Thymus (tissue), 11 donors: ENCODE results near the gene PROSER2. TPM values are rescaled to one million over a fixed set of nuclear protein-coding genes. Genes with fewer than 3 reads are reported as not detected.

ENCODE experiments used
- DNase-seq, 9 donors: peaks; one replicate each; pipeline ENCODE4 v3.0.0-alpha.2; 2013; ENCODE audit warnings: low spot score in 9 of 9, low read depth in 6 of 9, missing footprints in 1 of 9
- H3K27ac ChIP-seq, 2 donors: one replicate each; pipeline ENCODE4 v1.5.1; 2013; ENCODE audit warnings: control low read depth in 1 of 2, low read depth in 1 of 2, low read length in 1 of 2, mild to moderate bottlenecking in 1 of 2, moderate library complexity in 1 of 2
- H3K27me3 ChIP-seq, 2 donors: one replicate each; pipeline ENCODE4 v1.5.1; 2013; ENCODE audit warnings: low read length in 1 of 2; ENCODE audit not compliant: control insufficient read depth in 2 of 2, insufficient read depth in 1 of 2
- H3K36me3 ChIP-seq, 2 donors: one replicate each; pipeline ENCODE4 v1.5.1; 2013; ENCODE audit warnings: low read length in 1 of 2, mild to moderate bottlenecking in 1 of 2, moderate library complexity in 1 of 2; ENCODE audit not compliant: control insufficient read depth in 2 of 2, insufficient read depth in 2 of 2
- H3K4me1 ChIP-seq, 2 donors: one replicate each; pipeline ENCODE4 v1.5.1; 2013; ENCODE audit warnings: low read length in 2 of 2; ENCODE audit not compliant: control insufficient read depth in 2 of 2, insufficient read depth in 2 of 2
- H3K4me3 ChIP-seq, 2 donors: one replicate each; pipeline ENCODE4 v1.5.1; 2013; ENCODE audit warnings: low read length in 2 of 2, control low read depth in 1 of 2, mild to moderate bottlenecking in 1 of 2
- H3K9me3 ChIP-seq, 2 donors: one replicate each; pipeline ENCODE4 v1.5.1; 2013; ENCODE audit warnings: low read length in 1 of 2, mild to moderate bottlenecking in 1 of 2; ENCODE audit not compliant: control insufficient read depth in 2 of 2, insufficient read depth in 1 of 2
- WGBS: extraction: QIAGEN DNeasy Blood & Tissue Kit; methylation state at CpG from one replicate; pipeline ENCODE4 v1.1.7; 2013; 5-methylcytosine and 5-hydroxymethylcytosine counted together
- polyA plus RNA-seq: library from polyadenylated mRNA; stranded (reverse); fragments of 200-250 nt; gene quantifications from one replicate; pipeline ENCODE4 v1.2.3, GENCODE V29; 2013
- total RNA-seq: library from RNA; stranded (reverse); fragments of 120-200 nt; gene quantifications from one replicate; pipeline ENCODE4 v1.2.4, GENCODE V29; 2013
- donor health status: healthy.

The PROSER2 gene
- total and polyA plus RNA-seq, 2 donors: 2.8 to 17.8 TPM

DNA sequence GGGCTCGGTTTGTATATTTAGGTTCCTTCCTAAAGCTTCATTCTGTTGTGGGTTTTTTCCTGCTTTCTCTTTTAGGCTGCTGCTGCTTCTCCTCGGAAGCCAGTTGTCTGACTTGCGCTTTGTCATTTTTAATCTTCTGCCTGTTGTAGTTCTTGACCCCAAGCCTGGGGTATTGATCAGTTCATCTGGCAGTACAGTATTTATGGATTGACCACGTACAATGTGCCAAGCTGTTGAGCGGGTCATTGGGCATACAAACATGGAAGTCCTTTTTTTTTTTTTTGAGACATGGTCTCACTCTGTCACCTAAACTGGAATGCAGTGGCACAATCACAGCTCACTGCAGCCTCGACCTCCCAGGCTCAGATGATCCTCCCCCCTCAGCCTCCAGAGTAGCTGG lies 4.3 kb downstream of the PROSER2 start:
- Histone ChIP-seq H3K4me3 (no peak overlapping the region), H3K27ac (no peak overlapping the region), H3K4me1 (peaks cover 0 to 13% of the 10 kb centered on the region in 2 donors), H3K9me3 (peaks cover 0 to 4% of the 10 kb centered on the region in 2 donors), H3K27me3 (peaks cover 14 to 33% of the 10 kb centered on the region in 2 donors), H3K36me3 (no peaks in the 10 kb centered on the region)
- WGBS: 95% methylated on average over 6 of the region's 6 CpGs
- no peak for DNase-seq

GRCh38 chr10:11828682-11829284 lies 5.6 kb downstream of the PROSER2 start:
- no peak for DNase-seq
- WGBS: 96% methylated on average over 11 of the region's 11 CpGs
- peaks cover 5 to 21% of the 10 kb centered on the region in 2 donors for H3K27me3 ChIP-seq

DNA sequence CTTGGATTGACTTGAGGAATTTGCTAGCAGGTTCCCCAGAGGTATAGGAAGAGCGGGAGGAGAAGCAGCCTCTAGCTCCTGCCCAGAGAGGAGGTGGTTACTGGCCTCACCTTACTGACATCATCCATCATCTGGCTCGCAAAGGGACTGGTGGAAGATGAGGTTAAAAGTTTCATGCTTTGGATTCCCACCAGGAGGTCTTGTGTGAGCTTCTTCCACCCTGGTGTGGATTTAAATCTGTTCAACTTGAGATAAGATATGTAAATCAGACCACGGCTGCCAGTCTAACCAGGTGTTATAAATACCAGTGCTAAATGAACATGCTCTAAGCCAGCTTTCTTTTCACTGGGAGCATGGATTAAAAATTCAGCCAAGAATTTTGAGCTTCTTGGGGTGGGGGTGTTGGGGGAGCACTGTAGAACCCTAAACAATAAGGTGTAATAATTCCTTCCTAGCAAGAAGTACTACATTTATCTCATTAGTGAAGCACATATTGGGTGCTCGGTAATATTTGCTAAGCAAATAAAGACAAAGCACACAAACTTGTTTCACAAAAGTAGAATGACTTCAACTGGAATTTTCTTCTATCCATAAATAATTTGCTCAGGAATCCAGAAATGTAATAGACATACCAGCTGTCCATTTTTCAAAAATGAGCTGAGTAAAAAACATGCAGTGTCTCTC lies 7.8 kb downstream of the PROSER2 start:
- Histone ChIP-seq H3K27ac (peak overlapping the region in 1 of 2 donors; percentile 9), H3K27me3 (peaks cover 0 to 2% of the 10 kb centered on the region in 2 donors), H3K4me1 (peaks cover 0 to 10% of the 10 kb centered on the region in 2 donors), H3K36me3 (no peaks in the 10 kb centered on the region), H3K9me3 (no peaks in the 10 kb centered on the region), H3K4me3 (no peak overlapping the region)
- no peak for DNase-seq
- 86% methylated on average over 4 of the region's 4 CpGs for WGBS

More at GRCh38 chr10:11828682-11829284, 5.6 kb downstream of the PROSER2 start:
- peaks cover 0 to 4% of the 10 kb centered on the region in 2 donors for H3K9me3 ChIP-seq
- no peak overlapping the region for H3K4me3 ChIP-seq
- no peak overlapping the region for H3K27ac ChIP-seq
- no peaks in the 10 kb centered on the region for H3K36me3 ChIP-seq
- H3K4me1 ChIP-seq: peaks cover 0 to 11% of the 10 kb centered on the region in 2 donors

DNA sequence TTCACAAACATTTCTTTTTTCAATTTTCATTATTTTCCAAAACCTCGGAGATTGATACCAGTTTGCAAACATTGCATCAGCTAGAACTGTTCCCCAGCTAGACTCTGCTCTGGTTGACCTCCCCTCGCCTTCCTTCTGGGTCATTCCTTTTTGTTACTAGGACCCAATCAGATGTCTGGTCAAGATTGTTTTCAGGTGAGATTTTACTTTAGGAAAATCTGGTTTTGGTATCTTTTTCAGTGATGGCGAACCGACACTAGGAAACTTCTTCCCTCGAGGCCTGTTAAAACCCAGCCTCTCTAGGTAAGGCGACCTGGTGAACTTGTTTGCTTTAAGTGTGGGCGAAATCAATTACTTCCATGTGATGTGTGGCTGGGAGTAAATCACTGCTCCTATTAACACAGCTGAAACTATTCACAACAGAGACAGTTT lies 8.4 kb downstream of the PROSER2 start:
- Histone ChIP-seq H3K36me3 (no peaks in the 10 kb centered on the region), H3K4me1 (peaks cover 0 to 10% of the 10 kb centered on the region in 2 donors), H3K27me3 (no peaks in the 10 kb centered on the region), H3K9me3 (no peaks in the 10 kb centered on the region), H3K27ac (peak overlapping the region in 1 of 2 donors; percentile 4), H3K4me3 (no peak overlapping the region)
- 88% methylated on average over 7 of the region's 7 CpGs for WGBS
- DNase-seq: no peak

DNA sequence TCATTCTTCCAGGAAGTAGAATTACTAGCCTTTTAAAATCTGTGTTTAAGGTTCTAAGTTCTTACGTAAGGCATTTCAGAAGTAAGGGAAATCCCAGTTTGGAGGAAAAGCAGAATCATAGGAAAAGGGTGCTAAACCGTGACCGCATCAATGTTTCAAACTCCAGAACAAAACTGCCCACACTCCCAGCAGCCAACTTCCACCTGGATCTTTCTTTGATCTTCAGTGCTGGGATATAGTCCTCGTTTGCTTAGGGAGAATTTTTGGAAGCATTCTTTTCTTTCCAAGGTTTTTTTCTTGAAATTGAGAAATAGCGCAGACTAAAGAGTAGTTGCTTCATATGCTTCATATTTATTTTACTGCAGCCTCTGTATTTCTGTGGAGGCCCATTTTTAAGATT lies 8.9 kb downstream of the PROSER2 start:
- no peaks in the 10 kb centered on the region for H3K36me3 ChIP-seq
- WGBS: 94% methylated on average over 5 of the region's 5 CpGs
- H3K9me3 ChIP-seq: no peaks in the 10 kb centered on the region
- H3K27ac ChIP-seq: peak overlapping the region in 1 of 2 donors; percentile 4
- peaks cover 0 to 10% of the 10 kb centered on the region in 2 donors for H3K4me1 ChIP-seq
- H3K4me3 ChIP-seq: no peak overlapping the region
- DNase-seq: no peak
- H3K27me3 ChIP-seq: no peaks in the 10 kb centered on the region

GRCh38 chr10:11835061-11835460 lies 11.9 kb downstream of the PROSER2 start:
- H3K27ac ChIP-seq: no peak overlapping the region
- no peak overlapping the region for H3K4me3 ChIP-seq
- WGBS: 91% methylated on average over 6 of the region's 6 CpGs
- peaks cover 0 to 7% of the 10 kb centered on the region in 2 donors for H3K4me1 ChIP-seq
- no peaks in the 10 kb centered on the region for H3K36me3 ChIP-seq
- H3K9me3 ChIP-seq: no peaks in the 10 kb centered on the region
- DNase-seq: no peak
- H3K27me3 ChIP-seq: no peaks in the 10 kb centered on the region

- H3K9me3 ChIP-seq: no peaks in the 10 kb centered on the region
- no peaks in the 10 kb centered on the region for H3K27me3 ChIP-seq
- no peak overlapping the region for H3K4me3 ChIP-seq
- peaks cover 0 to 4% of the 10 kb centered on the region in 2 donors for H3K4me1 ChIP-seq
- H3K36me3 ChIP-seq: no peaks in the 10 kb centered on the region
- WGBS: 98% methylated on average over 8 of the region's 8 CpGs
- no peak overlapping the region for H3K27ac ChIP-seq
- DNase-seq: no peak
These were observed 12.5 kb downstream of the PROSER2 start for GRCh38 chr10:11835704-11836103.

GRCh38 chr10:11837372-11838161 lies 14.4 kb downstream of the PROSER2 start:
- DNase-seq: no peak
- Histone ChIP-seq H3K27ac (no peak overlapping the region), H3K9me3 (no peaks in the 10 kb centered on the region), H3K4me3 (no peak overlapping the region), H3K36me3 (no peaks in the 10 kb centered on the region), H3K4me1 (no peaks in the 10 kb centered on the region), H3K27me3 (no peaks in the 10 kb centered on the region)
- WGBS: 70% methylated on average over 17 of the region's 17 CpGs
